Loucy (cell line): ENCODE measurements around the gene GMPR2.
"Not testable (repeated sequence)": the region's sequence is repeated elsewhere in the genome, so short reads cannot be mapped to it uniquely, and the experiment has no call there.

Experiments
- H2AFZ ChIP-seq: fragments of 200-600 bp; sonication (generic); 2 replicates; pipeline ENCODE4 v1.6.0; 2016; ENCODE audit warnings: antibody characterized with exemption, mild to moderate bottlenecking, low read length, moderate library complexity
- H3F3A ChIP-seq: fragments of 200-600 bp; 2 replicates; pipeline ENCODE4 v1.6.0; 2016; ENCODE audit warnings: antibody characterized with exemption, low read depth, mild to moderate bottlenecking
- H3K27me3 ChIP-seq: fragments of 200-600 bp; sonication (generic); 2 replicates; pipeline ENCODE4 v1.6.1; 2014; ENCODE audit warnings: low read length, mild to moderate bottlenecking; ENCODE audit not compliant: insufficient read depth, poor library complexity, severe bottlenecking
- H3K36me3 ChIP-seq: fragments of 200-600 bp; sonication (generic); 2 replicates; pipeline ENCODE4 v1.6.1; 2016; ENCODE audit warnings: low read length; ENCODE audit not compliant: insufficient read depth
- H3K4me1 ChIP-seq: fragments of 200-600 bp; sonication (generic); 2 replicates; pipeline ENCODE4 v1.5.1; 2014; ENCODE audit warnings: low read length, mild to moderate bottlenecking; ENCODE audit not compliant: insufficient read depth, poor library complexity, severe bottlenecking
- H3K4me2 ChIP-seq: fragments of 200-600 bp; sonication (generic); 2 replicates; pipeline ENCODE4 v1.6.0; 2014; ENCODE audit warnings: antibody characterized with exemption, low read length, low read depth, mild to moderate bottlenecking; ENCODE audit not compliant: poor library complexity, severe bottlenecking
- H3K4me3 ChIP-seq: fragments of 200-600 bp; sonication (generic); 2 replicates; pipeline ENCODE4 v1.5.1; 2014; ENCODE audit warnings: low read length, mild to moderate bottlenecking, mixed read lengths; ENCODE audit not compliant: poor library complexity, severe bottlenecking
- H3K79me2 ChIP-seq: fragments of 200-600 bp; sonication (generic); 2 replicates; pipeline ENCODE4 v1.6.1; 2014; ENCODE audit warnings: low read length; ENCODE audit not compliant: insufficient read depth
- H3K9ac ChIP-seq: fragments of 200-600 bp; sonication (generic); 2 replicates; pipeline ENCODE4 v1.6.0; 2014; ENCODE audit warnings: mild to moderate bottlenecking, low read depth, low read length, moderate library complexity; ENCODE audit not compliant: poor library complexity, severe bottlenecking
- H3K9me2 ChIP-seq: fragments of 200-600 bp; sonication (generic); replicated peaks from 2 replicates; pipeline ENCODE4 v1.6.1; 2016; ENCODE audit warnings: low read depth, low read length, mixed read lengths
- H3K9me3 ChIP-seq: fragments of 200-600 bp; sonication (generic); 2 replicates; pipeline ENCODE4 v1.6.1; 2014; ENCODE audit warnings: mild to moderate bottlenecking, antibody characterized with exemption, low read length, low read depth; ENCODE audit not compliant: insufficient read depth
- H4K20me1 ChIP-seq: fragments of 200-600 bp; sonication (generic); 2 replicates; pipeline ENCODE4 v1.6.0; 2014; ENCODE audit warnings: antibody characterized with exemption, low read length, mild to moderate bottlenecking; ENCODE audit not compliant: insufficient read depth, poor library complexity, severe bottlenecking
- EZH2phosphoT487 ChIP-seq: fragments of 200-600 bp; IDR thresholded peaks from 2 replicates; pipeline ENCODE4 v1.6.1; 2018; ENCODE audit warnings: antibody characterized with exemption, mild to moderate bottlenecking, moderate library complexity, borderline replicate concordance
- TF ChIP-seq, protein P1 (sequence below): fragments of 200-600 bp; sonication (generic); conservative IDR thresholded peaks from 2 replicates; pipeline ENCODE4 v1.5.1; 2014; ENCODE audit warnings: mild to moderate bottlenecking, antibody characterized with exemption, low read length

GMPR2 gene

GRCh38 chr14:24215495-24216344 lies 17.0 kb upstream of the GMPR2 start, which contains the start of gene MDP1:
TSS of gene MDP1 (minus strand) at chr14:24216066. CDS start at chr14:24215955, 111 bp downstream.
- Histone ChIP-seq H3K4me2 (peak within 1 kb of the TSS; percentile 78), H3K27me3 (no peaks in the 10 kb centered on the region), H3K9me2 (no peaks in the 10 kb centered on the region), H3K9ac (peak within 1 kb of the TSS; percentile 95), H3K36me3 (no peaks in the 10 kb centered on the region; the same call in 1 of the 2 replicates), H3F3A (peaks cover 9% of the 10 kb centered on the region; the same call in 1 of the 2 replicates), H2AFZ (peak within 1 kb of the TSS; percentile 96), H3K4me3 (peak within 1 kb of the TSS; percentile 99), H3K79me2 (peaks cover 32% of the 10 kb centered on the region), H4K20me1 (no peaks in the 10 kb centered on the region), H3K4me1 (peaks cover 29% of the 10 kb centered on the region), H3K9me3 (no peaks in the 10 kb centered on the region)
- TF ChIP-seq, protein P1, sequence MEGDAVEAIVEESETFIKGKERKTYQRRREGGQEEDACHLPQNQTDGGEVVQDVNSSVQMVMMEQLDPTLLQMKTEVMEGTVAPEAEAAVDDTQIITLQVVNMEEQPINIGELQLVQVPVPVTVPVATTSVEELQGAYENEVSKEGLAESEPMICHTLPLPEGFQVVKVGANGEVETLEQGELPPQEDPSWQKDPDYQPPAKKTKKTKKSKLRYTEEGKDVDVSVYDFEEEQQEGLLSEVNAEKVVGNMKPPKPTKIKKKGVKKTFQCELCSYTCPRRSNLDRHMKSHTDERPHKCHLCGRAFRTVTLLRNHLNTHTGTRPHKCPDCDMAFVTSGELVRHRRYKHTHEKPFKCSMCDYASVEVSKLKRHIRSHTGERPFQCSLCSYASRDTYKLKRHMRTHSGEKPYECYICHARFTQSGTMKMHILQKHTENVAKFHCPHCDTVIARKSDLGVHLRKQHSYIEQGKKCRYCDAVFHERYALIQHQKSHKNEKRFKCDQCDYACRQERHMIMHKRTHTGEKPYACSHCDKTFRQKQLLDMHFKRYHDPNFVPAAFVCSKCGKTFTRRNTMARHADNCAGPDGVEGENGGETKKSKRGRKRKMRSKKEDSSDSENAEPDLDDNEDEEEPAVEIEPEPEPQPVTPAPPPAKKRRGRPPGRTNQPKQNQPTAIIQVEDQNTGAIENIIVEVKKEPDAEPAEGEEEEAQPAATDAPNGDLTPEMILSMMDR = peak; percentile 78
- TF ChIP-seq EZH2phosphoT487 = no peak

GRCh38 chr14:24216345-24216699 lies 16.4 kb upstream of the GMPR2 start:
- H3K36me3 ChIP-seq = no peaks in the 10 kb centered on the region
- no peak overlapping the region for H2AFZ ChIP-seq
- no peaks in the 10 kb centered on the region for H3K9me2 ChIP-seq
- no peak overlapping the region for H3K9ac ChIP-seq
- peaks cover 9% of the 10 kb centered on the region; the same call in 1 of the 2 replicates for H3F3A ChIP-seq
- no peaks in the 10 kb centered on the region for H3K9me3 ChIP-seq
- peak overlapping the region; percentile 99 for H3K4me3 ChIP-seq
- H3K79me2 ChIP-seq = peaks cover 28% of the 10 kb centered on the region
- TF ChIP-seq, protein P1 = no peak
- no peak for TF ChIP-seq EZH2phosphoT487
- peak overlapping the region; percentile 78 for H3K4me2 ChIP-seq
- no peaks in the 10 kb centered on the region for H3K27me3 ChIP-seq
- no peaks in the 10 kb centered on the region for H4K20me1 ChIP-seq
- peaks cover 27% of the 10 kb centered on the region for H3K4me1 ChIP-seq

- H3K9me2 ChIP-seq, H2AFZ ChIP-seq, H3K4me3 ChIP-seq, H3K36me3 ChIP-seq, H3K27me3 ChIP-seq, H3K4me2 ChIP-seq, H3F3A ChIP-seq, H4K20me1 ChIP-seq, H3K9me3 ChIP-seq, H3K9ac ChIP-seq: not testable (repeated sequence)
- Histone ChIP-seq H3K79me2 (peaks cover 23% of the 10 kb centered on the region), H3K4me1 (peaks cover 22% of the 10 kb centered on the region)
Measured at GRCh38 chr14:24216876-24217275, 15.9 kb upstream of the GMPR2 start.

GRCh38 chr14:24219080-24219479 lies 13.6 kb upstream of the GMPR2 start:
- peaks cover 3% of the 10 kb centered on the region; the same call in 1 of the 2 replicates for H3F3A ChIP-seq
- TF ChIP-seq, protein P1 = no peak
- TF ChIP-seq EZH2phosphoT487 = no peak
- no peak overlapping the region for H3K4me3 ChIP-seq
- no peak overlapping the region for H3K4me2 ChIP-seq
- no peak overlapping the region for H2AFZ ChIP-seq
- no peaks in the 10 kb centered on the region for H3K27me3 ChIP-seq
- no peaks in the 10 kb centered on the region for H3K9me2 ChIP-seq
- no peaks in the 10 kb centered on the region for H4K20me1 ChIP-seq
- H3K4me1 ChIP-seq = peaks cover 10% of the 10 kb centered on the region
- no peak overlapping the region for H3K9ac ChIP-seq
- H3K79me2 ChIP-seq = peaks cover 16% of the 10 kb centered on the region
- no peaks in the 10 kb centered on the region for H3K36me3 ChIP-seq
- no peaks in the 10 kb centered on the region for H3K9me3 ChIP-seq
